Calu3 (cell line): ENCODE measurements around the gene SAYSD1. TPM values are rescaled to one million over a fixed set of nuclear protein-coding genes. Genes with fewer than 3 reads are reported as not detected.

Experiments used
- BruUV-seq: library from RNA; stranded (reverse); fragments of 400-500 nt; replicated peaks from 2 replicates; lab custom pipeline; 2021; lab: Mats Ljungman, UMichigan
- CTCF ChIA-PET: fragments of 300-600 bp; sonication (Branson Sonifier 250); formaldehyde crosslinking; loops from one replicate; lab custom pipeline; 2022; ENCODE audit warnings: antibody characterized with exemption; lab: Charles Lee
- DNase-seq: peaks from one replicate; pipeline ENCODE4 v3.0.0; 2022
- H3K27ac Mint-ChIP-seq: one replicate; pipeline ENCODE4 v1.8.0; 2022; ENCODE audit warnings: mixed read lengths; ENCODE audit not compliant: unreplicated experiment
- H3K27me3 Mint-ChIP-seq: one replicate; pipeline ENCODE4 v1.8.0; 2022; ENCODE audit warnings: mixed read lengths; ENCODE audit not compliant: unreplicated experiment
- H3K36me3 Mint-ChIP-seq: one replicate; pipeline ENCODE4 v1.8.0; 2022; ENCODE audit warnings: mild to moderate bottlenecking, moderate library complexity, mixed read lengths; ENCODE audit not compliant: insufficient read depth, unreplicated experiment
- H3K4me1 Mint-ChIP-seq: one replicate; pipeline ENCODE4 v1.8.0; 2022; ENCODE audit warnings: mild to moderate bottlenecking, low read depth, mixed read lengths; ENCODE audit not compliant: unreplicated experiment
- H3K4me3 Mint-ChIP-seq: one replicate; pipeline ENCODE4 v1.8.0; 2022; ENCODE audit warnings: mild to moderate bottlenecking, low read depth, moderate library complexity, mixed read lengths; ENCODE audit not compliant: unreplicated experiment
- H3K9me3 Mint-ChIP-seq: one replicate; pipeline ENCODE4 v1.8.0; 2022; ENCODE audit warnings: low read depth, mixed read lengths; ENCODE audit not compliant: unreplicated experiment
- intact Hi-C: fragments of 100-400 bp; cut with micrococcal nuclease; formaldehyde crosslinking; loops from one replicate; pipeline ENCODE4 v1.10.0; 2022; ENCODE audit not compliant: unreplicated experiment
- total RNA-seq: library from RNA; stranded (reverse); gene quantifications from 2 replicates; pipeline ENCODE4 v1.2.3, GENCODE V29; 2022
- TF ChIP-seq, protein P1 (sequence below): fragments of 200-600 bp; IDR thresholded peaks from one replicate; pipeline ENCODE4 v1.8.0; 2022; ENCODE audit warnings: antibody characterized with exemption; ENCODE audit not compliant: unreplicated experiment

SAYSD1 gene
- total RNA-seq, 1 experiment from 2014 or later = 23.2 TPM

DNA sequence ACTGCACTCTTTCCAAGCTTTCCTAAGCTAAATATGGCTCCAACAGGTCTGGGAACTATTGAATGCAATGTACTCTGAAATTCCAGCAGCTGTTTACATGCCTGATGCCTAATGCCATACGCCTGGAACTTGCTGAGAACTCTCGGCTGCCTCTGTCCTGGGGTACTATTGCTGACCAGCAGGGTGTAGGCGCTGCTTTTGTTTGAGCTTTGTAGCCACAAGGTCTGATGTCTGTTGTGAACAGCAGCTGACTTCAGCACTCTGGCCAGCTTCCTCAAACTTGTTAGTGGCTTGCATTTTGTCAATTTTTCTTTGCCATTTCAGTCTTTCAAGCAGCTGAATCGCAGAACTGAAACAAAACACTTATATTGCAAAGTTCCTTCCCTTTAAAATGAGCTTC lies 26.7 kb downstream of the SAYSD1 start:
- no peak for DNase-seq

DNA sequence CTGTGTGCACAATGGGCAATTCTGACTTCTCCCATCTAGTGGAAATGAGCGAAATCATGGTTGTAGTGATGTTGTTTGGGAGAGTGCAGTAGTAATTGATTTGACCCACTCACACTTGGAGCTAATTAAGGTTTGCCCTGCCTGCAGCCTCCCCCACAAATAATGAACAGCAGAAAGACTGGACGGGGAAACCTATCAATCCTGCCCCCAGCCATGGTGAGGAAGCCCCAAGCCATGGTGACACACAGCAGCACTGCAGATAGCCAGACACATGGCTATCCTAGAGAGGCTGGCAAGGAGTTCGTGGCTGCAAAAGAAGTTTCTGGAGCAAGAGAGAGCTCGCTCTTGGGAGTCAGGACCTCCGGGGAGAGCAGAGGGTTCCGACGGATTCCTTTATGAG lies 27.8 kb downstream of the SAYSD1 start:
- peaks cover 69% of the 10 kb centered on the region for H3K27me3 Mint-ChIP-seq
- DNase-seq = no peak
- CTCF ChIA-PET = no interaction called here
- H3K9me3 Mint-ChIP-seq = no peaks in the 10 kb centered on the region
- no peaks in the 10 kb centered on the region for H3K4me1 Mint-ChIP-seq
- TF ChIP-seq, protein P1, sequence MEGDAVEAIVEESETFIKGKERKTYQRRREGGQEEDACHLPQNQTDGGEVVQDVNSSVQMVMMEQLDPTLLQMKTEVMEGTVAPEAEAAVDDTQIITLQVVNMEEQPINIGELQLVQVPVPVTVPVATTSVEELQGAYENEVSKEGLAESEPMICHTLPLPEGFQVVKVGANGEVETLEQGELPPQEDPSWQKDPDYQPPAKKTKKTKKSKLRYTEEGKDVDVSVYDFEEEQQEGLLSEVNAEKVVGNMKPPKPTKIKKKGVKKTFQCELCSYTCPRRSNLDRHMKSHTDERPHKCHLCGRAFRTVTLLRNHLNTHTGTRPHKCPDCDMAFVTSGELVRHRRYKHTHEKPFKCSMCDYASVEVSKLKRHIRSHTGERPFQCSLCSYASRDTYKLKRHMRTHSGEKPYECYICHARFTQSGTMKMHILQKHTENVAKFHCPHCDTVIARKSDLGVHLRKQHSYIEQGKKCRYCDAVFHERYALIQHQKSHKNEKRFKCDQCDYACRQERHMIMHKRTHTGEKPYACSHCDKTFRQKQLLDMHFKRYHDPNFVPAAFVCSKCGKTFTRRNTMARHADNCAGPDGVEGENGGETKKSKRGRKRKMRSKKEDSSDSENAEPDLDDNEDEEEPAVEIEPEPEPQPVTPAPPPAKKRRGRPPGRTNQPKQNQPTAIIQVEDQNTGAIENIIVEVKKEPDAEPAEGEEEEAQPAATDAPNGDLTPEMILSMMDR = no peak
- no TSS peak for BruUV-seq
- H3K36me3 Mint-ChIP-seq = no peaks in the 10 kb centered on the region
- no peak overlapping the region for H3K27ac Mint-ChIP-seq
- no peak overlapping the region for H3K4me3 Mint-ChIP-seq
- intact Hi-C loops = no loop called here

More for the DNA sequence above, 26.7 kb downstream of the SAYSD1 start:
- H3K27me3 Mint-ChIP-seq = peaks cover 76% of the 10 kb centered on the region
- H3K27ac Mint-ChIP-seq = no peak overlapping the region
- TF ChIP-seq, protein P1 = no peak
- CTCF ChIA-PET = interaction anchor here (0.6 to 0.8 kb wide), 2 partner anchors 15 to 215 kb away, joined by 3 to 8 read pairs; no protein-coding TSS in a partner anchor
- H3K4me3 Mint-ChIP-seq = no peak overlapping the region
- no peaks in the 10 kb centered on the region for H3K9me3 Mint-ChIP-seq
- H3K36me3 Mint-ChIP-seq = no peaks in the 10 kb centered on the region
- BruUV-seq = no TSS peak
- intact Hi-C loops = no loop called here
- no peaks in the 10 kb centered on the region for H3K4me1 Mint-ChIP-seq

DNA sequence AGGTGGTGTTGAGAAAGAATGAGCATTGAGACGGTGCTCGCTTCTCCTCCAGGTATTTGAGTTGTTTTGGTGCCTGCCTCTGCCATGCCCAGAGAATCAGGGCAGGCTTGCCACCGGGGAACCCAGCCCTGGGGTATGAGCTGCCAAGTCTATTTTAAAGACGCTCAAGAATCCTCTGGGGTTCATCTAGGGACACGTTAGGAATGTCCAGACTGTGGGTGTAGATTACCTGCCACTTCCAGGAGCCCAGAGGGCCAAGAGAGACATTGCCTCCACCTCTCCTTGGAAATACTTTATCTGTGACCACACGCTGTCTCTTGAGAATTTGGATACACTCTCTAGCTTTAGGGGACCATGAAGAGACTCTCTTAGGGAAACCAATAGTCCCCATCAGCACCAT lies 28.3 kb downstream of the SAYSD1 start:
- DNase-seq = no peak
- H3K4me1 Mint-ChIP-seq = no peaks in the 10 kb centered on the region
- no TSS peak for BruUV-seq
- no peaks in the 10 kb centered on the region for H3K9me3 Mint-ChIP-seq
- peaks cover 65% of the 10 kb centered on the region for H3K27me3 Mint-ChIP-seq
- CTCF ChIA-PET = no interaction called here
- H3K27ac Mint-ChIP-seq = no peak overlapping the region
- TF ChIP-seq, protein P1 = no peak
- intact Hi-C loops = no loop called here
- H3K4me3 Mint-ChIP-seq = no peak overlapping the region
- no peaks in the 10 kb centered on the region for H3K36me3 Mint-ChIP-seq

GRCh38 chr6:39086294-39086693 lies 28.7 kb downstream of the SAYSD1 start:
- no peaks in the 10 kb centered on the region for H3K9me3 Mint-ChIP-seq
- no peaks in the 10 kb centered on the region for H3K4me1 Mint-ChIP-seq
- intact Hi-C loops = no loop called here
- no peak for DNase-seq
- H3K27ac Mint-ChIP-seq = no peak overlapping the region
- no TSS peak for BruUV-seq
- CTCF ChIA-PET = no interaction called here
- TF ChIP-seq, protein P1 = no peak
- H3K27me3 Mint-ChIP-seq = peaks cover 60% of the 10 kb centered on the region
- no peak overlapping the region for H3K4me3 Mint-ChIP-seq
- H3K36me3 Mint-ChIP-seq = no peaks in the 10 kb centered on the region
